Ishikawa (cell line): ENCODE data around the gene ZC3H11A.

Experiments used
- CEBPB ChIP-seq: IDR thresholded peaks from 2 replicates; pipeline ENCODE4 v1.6.1; 2012
- CREB1 ChIP-seq: IDR thresholded peaks from 2 replicates; pipeline ENCODE4 v1.6.1; 2012; ENCODE audit warnings: low read depth
- EGR1 ChIP-seq: IDR thresholded peaks from 2 replicates; pipeline ENCODE4 v1.6.1; 2012
- EP300 ChIP-seq: IDR thresholded peaks from 2 replicates; pipeline ENCODE4 v1.6.1; 2012; ENCODE audit warnings: borderline replicate concordance
- FOXM1 ChIP-seq: IDR thresholded peaks from 2 replicates; pipeline ENCODE4 v1.6.1; 2012; ENCODE audit warnings: low read depth, borderline replicate concordance
- MAX ChIP-seq: IDR thresholded peaks from 2 replicates; pipeline ENCODE4 v1.6.1; 2012
- NFIC ChIP-seq: IDR thresholded peaks from 2 replicates; pipeline ENCODE4 v1.6.1; 2012
- RAD21 ChIP-seq: IDR thresholded peaks from 2 replicates; pipeline ENCODE4 v1.6.1; 2012; ENCODE audit warnings: low read depth
- REST ChIP-seq: IDR thresholded peaks from 2 replicates; pipeline ENCODE4 v1.6.1; 2012; ENCODE audit warnings: low read depth, mild to moderate bottlenecking
- TAF1 ChIP-seq: IDR thresholded peaks from 2 replicates; pipeline ENCODE4 v1.6.1; 2012; ENCODE audit warnings: low read depth, mild to moderate bottlenecking
- TCF12 ChIP-seq: IDR thresholded peaks from 2 replicates; pipeline ENCODE4 v1.6.1; 2012; ENCODE audit warnings: low read depth
- TEAD4 ChIP-seq: IDR thresholded peaks from 2 replicates; pipeline ENCODE4 v1.6.1; 2012
- YY1 ChIP-seq: IDR thresholded peaks from 2 replicates; pipeline ENCODE4 v1.6.1; 2012; ENCODE audit warnings: low read depth
- ZBTB7A ChIP-seq: IDR thresholded peaks from 2 replicates; pipeline ENCODE4 v1.6.1; 2012; ENCODE audit warnings: low read depth
- TF ChIP-seq, protein P1 (sequence below): IDR thresholded peaks from 2 replicates; pipeline ENCODE4 v1.6.1; 2012

The ZC3H11A gene

GRCh38 chr1:203799971-203800370 lies 4.5 kb downstream of the ZC3H11A start:
- TF ChIP-seq EP300 = no peak
- no peak for TF ChIP-seq MAX
- no peak for TF ChIP-seq YY1
- TF ChIP-seq RAD21 = no peak
- no peak for TF ChIP-seq CREB1
- TF ChIP-seq EGR1 = no peak
- TF ChIP-seq ZBTB7A = no peak
- TF ChIP-seq NFIC = no peak
- TF ChIP-seq FOXM1 = no peak
- no peak for TF ChIP-seq TCF12
- TF ChIP-seq, protein P1, sequence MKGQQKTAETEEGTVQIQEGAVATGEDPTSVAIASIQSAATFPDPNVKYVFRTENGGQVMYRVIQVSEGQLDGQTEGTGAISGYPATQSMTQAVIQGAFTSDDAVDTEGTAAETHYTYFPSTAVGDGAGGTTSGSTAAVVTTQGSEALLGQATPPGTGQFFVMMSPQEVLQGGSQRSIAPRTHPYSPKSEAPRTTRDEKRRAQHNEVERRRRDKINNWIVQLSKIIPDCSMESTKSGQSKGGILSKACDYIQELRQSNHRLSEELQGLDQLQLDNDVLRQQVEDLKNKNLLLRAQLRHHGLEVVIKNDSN = no peak
- no peak for TF ChIP-seq TEAD4
- no peak for TF ChIP-seq CEBPB
- no peak for TF ChIP-seq REST
- no peak for TF ChIP-seq TAF1

- TF ChIP-seq CREB1 = no peak
Measured at GRCh38 chr1:203805689-203806088, 10.3 kb downstream of the ZC3H11A start.

GRCh38 chr1:203807196-203807595 lies 11.8 kb downstream of the ZC3H11A start:
- TF ChIP-seq CEBPB = no peak
- TF ChIP-seq, protein P1 = no peak
- TF ChIP-seq ZBTB7A = no peak
- no peak for TF ChIP-seq MAX
- TF ChIP-seq TAF1 = no peak
- TF ChIP-seq REST = no peak
- no peak for TF ChIP-seq NFIC
- TF ChIP-seq RAD21 = no peak
- no peak for TF ChIP-seq FOXM1

DNA sequence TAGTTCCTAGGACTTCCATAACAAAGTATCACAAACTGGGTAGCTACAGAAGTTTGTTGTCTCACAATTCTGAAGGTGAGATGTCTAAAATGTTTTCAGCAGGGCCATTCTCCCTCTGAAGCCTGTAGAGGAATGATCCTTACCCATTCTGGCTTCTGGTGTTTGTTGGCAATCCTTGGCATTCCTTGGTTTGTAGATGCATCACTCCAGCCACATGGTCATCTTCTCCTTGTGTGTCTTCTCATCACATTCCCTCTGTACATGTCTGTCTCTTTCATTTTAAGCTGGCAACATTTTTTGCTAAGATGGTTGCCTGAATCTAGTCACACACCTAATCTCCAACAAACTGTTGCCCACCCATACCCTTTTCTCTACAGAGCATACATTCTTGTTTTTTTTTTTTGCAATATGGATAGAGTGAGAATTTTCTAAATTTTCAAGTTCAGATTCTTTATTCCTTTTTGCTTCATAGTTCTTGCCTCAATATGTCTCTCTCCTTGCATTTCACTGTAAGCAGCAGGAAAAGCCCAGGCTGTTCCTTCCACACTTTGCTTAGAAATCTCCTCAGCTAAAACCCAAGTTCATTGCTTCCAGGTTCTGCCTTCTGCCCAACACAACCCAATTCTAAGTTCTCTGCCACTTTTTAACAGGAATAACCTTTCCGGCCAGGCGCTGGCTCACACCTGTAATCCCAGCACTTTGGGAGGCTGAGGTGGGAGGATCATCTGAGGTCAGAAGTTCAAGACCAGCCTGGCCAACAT lies 18.3 kb downstream of the ZC3H11A start:
- TF ChIP-seq EP300 = no peak
- TF ChIP-seq CEBPB = no peak
- TF ChIP-seq REST = no peak
- TF ChIP-seq TCF12 = no peak
- no peak for TF ChIP-seq MAX
- no peak for TF ChIP-seq TAF1
- TF ChIP-seq YY1 = no peak
- TF ChIP-seq, protein P1 = no peak
- no peak for TF ChIP-seq ZBTB7A
- TF ChIP-seq CREB1 = no peak
- no peak for TF ChIP-seq TEAD4
- no peak for TF ChIP-seq FOXM1
- TF ChIP-seq EGR1 = no peak
